Activated T-cell treated with anti-CD3 and anti-CD28 coated beads for 24 hours (primary cell): ENCODE data around the gene GTPBP6.
"Not testable (repeated sequence)": the region's sequence is repeated elsewhere in the genome, so short reads cannot be mapped to it uniquely, and the experiment has no call there.

Experiments
- DNase-seq: peaks from one replicate; pipeline ENCODE4 v3.0.0-alpha.2; 2020; ENCODE audit warnings: low read depth

GTPBP6 gene

DNA sequence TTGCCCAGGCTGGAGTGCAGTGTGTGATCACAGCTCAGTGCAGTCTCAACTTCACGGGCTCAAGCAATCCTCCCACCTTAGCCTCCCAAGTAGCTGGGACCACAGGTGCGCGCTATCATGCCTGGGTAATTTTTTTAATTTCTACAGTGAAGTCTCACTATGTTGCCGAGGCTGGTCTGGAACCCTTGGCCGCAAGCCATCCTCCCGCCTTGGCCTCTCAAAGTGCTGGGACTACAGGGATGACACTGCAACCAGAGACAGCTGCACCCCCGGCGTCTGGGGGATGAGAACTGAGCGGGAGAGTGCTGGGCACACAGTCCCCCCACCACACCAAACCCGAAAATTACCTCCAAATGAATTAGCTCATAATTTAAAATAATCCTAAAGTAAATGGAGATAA, 33.1 kb upstream of the GTPBP6 start:
- DNase-seq: no peak

DNA sequence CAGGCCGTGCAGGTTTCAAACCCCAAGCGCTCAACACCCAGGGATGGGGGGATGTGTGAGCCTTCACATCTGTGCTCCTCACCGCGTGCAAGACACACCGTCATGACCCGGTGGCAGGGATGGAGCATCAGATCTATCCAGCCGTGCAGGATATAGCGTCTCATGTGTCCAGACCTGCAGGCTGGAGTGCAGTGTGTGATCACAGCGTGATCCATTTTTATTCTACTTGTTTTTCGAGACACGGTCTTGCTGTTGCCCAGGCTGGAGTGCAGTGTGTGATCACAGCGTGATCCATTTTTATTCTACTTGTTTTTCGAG, 32.7 kb upstream of the GTPBP6 start:
- not testable (repeated sequence) for DNase-seq

GRCh38 chrX:350534-351323, 32.1 kb upstream of the GTPBP6 start:
- no peak for DNase-seq

DNA sequence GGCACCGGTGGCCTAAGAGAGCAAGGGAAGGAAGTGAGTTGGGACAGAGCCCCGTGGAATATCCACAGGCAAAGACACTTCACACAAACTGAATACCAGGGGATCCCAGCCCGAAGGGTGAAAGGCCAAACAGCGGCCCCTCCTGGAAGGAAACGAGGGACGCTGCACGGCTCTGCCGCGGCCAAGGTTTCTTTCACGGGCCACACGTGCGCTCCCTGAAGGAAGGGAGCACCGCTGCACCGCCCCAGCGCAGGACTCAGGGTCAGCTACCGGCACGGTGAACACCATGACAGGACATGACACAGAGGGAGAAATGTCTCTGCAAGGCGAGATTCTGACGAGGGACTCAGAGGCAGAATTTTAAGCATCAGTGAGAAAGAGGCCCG, 31.5 kb upstream of the GTPBP6 start:
- no peak for DNase-seq

DNA sequence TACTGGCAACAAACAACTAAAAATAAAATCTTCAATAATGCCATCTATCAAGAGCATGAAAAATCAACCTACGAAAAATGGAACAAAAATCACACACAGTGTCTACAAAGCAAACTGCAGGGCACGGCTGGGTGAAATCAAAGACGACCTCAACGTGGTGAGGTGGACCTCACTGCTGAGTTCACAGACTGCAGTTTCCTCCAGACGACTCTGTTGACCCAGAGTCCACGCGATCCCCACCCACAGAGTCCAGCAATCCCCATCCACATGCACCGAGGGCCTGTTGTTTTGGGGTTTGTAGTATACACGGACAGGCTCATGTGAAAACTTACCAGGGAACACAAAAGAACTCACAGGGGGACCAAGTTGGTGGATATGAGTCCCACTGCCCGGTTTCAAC, 31.1 kb upstream of the GTPBP6 start:
- no peak for DNase-seq

- DNase-seq: no peak
These were observed 30.6 kb upstream of the GTPBP6 start for GRCh38 chrX:349196-349595.

- no peak for DNase-seq
These were observed 30.0 kb upstream of the GTPBP6 start for GRCh38 chrX:348461-349117.

GRCh38 chrX:347351-348117, 28.9 kb upstream of the GTPBP6 start:
- no peak for DNase-seq

DNA sequence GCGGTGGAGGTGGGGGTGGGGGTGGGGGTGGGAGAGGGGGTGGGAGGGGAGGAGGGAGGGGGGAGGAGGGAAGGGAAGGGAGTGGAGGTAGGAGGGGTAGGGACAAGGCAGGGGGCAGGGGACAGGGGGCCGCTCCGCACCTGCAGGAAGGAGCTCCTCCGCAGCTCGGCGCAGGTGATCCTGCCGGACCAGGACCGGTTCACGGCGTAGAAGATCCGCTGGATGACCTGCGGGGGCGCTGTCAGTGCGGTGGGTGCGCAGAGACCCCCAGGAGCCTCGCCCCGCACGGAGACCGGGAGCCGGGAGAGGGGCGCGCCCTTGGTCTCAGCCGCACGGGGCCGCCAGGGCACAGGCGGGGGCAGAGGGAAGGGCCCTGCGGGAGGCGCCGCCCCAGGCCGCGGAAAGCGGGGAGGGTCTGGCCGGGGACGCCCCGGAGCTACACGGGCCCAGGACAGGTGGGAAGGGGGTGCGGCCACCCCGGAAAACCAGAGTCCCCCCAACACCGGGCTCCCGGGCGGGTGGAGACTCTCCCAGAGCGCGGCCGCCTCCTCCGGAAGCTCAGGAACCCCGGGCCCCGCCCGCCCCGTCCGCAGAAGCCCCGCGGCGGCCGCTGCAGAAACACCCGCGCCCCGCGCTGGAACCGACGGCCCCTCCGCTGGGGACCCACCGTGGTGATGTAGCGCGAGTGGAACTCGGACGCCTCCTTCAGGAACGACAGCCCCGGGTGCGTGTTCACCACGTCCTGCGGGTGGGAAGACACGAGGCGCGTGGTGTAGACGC, 27.6 kb upstream of the GTPBP6 start:
- DNase-seq: no peak

- no peak for DNase-seq
These were observed 26.7 kb upstream of the GTPBP6 start for GRCh38 chrX:345020-345925.

GRCh38 chrX:344371-344901, 25.8 kb upstream of the GTPBP6 start:
- no peak for DNase-seq

DNA sequence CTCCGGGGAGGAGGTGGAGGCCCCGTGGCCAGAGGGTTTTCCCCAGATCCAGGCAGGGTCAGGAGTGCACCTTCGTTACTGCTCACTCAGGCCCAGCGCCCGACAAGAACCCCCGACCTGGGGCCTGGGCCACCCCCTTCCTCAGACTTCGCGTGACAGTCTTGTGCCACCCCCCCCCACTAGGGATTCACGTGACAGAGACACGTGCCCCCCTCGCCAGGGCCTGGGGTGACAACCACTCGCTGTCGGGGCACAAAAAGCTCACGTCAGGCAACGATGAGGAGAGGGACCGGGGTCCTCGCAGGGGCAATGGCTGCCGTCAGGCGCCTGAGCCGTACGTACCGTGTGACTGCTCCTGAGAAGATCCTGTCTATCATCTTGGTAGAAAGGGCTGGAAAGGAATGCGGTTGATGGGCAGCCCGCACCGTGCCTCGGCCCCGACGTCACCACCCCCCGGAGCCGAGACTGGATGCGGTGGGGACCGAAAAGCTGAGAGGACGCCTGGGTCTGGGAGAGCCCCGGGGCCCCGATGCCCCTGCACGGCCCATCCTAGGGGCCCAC, 23.0 kb upstream of the GTPBP6 start:
- no peak for DNase-seq

GRCh38 chrX:340641-341423, 22.2 kb upstream of the GTPBP6 start:
- no peak for DNase-seq

DNA sequence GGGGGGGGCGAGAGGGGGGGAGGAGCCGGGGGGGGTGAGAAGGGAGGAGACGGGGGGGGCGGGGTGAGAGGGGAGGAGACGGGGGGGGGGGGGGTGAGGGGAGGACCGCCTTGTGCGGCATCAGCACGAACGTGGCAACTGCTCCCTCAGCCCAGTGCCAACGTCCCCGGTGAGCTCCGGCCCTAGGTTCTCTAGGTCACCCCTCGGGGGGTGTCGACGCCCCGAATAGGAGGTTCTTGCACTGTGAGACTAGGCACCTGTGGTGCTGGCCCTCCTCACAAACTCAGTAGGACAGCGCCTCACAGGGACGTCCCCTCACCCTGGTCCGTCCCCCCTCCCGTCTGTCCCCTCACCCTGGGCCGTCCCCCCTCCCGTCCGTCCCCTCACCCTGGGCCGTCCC, 21.5 kb upstream of the GTPBP6 start:
- DNase-seq: no peak

DNA sequence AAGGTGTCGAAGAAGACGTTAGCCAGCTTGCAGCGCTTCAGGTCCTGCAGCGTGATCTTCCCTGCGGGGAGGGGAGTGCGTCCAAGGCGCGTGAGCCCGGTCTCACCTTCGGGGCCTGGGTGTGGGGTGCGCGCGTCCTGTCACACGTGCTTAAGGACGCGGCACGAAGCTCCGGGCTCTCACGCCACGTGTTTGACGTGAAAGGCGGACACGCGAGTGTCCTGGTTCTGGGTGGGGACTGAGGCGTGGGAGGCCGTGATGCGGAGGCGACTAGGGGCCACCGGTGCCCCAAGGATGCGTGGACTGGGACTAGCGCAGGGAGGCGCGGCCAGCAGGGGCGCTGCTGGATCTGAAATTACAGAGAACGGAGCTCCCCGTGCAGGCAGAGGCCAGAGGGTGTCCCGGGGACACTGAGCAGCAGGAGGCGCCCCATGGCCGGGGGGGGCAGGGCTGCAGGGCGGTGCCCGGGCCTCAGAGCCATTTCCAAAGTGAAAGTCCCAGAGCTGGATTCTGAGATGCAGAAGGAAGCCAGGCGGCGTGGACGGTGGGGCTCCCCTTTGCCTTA, 20.3 kb upstream of the GTPBP6 start:
- DNase-seq: no peak

- no peak for DNase-seq
These were observed 19.8 kb upstream of the GTPBP6 start for GRCh38 chrX:338281-338835.

DNA sequence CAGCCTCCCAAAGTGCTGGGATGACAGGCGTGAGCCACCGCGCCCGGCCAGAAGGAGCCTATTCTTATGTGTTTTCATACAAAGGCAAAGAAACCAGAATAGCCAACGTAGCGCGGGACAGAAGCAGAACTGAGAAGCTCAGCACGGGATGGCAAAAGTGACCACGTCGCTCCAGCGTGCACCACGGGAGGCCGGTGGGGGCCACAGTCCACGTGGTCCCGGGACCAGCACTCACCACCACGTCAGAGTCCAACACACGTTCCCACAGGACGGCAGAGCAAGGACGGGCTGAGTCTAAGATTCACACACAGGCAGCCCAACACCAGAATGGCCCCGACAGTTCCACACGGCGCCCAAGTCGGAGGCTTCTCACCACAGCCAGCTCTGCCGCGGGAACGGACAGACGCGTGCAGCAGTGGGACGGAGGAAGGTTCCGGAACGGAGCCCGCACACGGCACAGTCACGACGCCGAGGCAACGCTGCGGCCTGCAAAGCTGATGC, 18.8 kb upstream of the GTPBP6 start:
- DNase-seq: no peak

GRCh38 chrX:336227-336626, 17.6 kb upstream of the GTPBP6 start:
- DNase-seq: no peak

- DNase-seq: no peak
These were observed 17.2 kb upstream of the GTPBP6 start for GRCh38 chrX:335758-336155.
